Stomach (tissue), 4 donors: Measurements from ENCODE around the gene ERCC6.

Experiments used
- CTCF ChIP-seq, 7 experiments: fragments of 450-650 bp in 4 of 7; fragments of 200-600 bp in 3 of 7; sonication (generic) in 3 of 7; IDR thresholded peaks; one replicate each; pipeline ENCODE4 v1.5.1; 2016 to 2019; ENCODE audit warnings: antibody characterized with exemption in 7 of 7, control low read depth in 2 of 7, mild to moderate bottlenecking in 1 of 7
- EP300 ChIP-seq: sonication (generic); formaldehyde crosslinking; IDR thresholded peaks from one replicate; pipeline ENCODE4 v1.6.1; 2017; ENCODE audit warnings: antibody characterized with exemption
- POLR2A ChIP-seq, 4 donors: fragments of 450-650 bp; IDR thresholded peaks; one replicate each; pipeline ENCODE4 v1.6.1; 2016; ENCODE audit warnings: antibody characterized with exemption in 4 of 4, control low read depth in 2 of 4, mild to moderate bottlenecking in 1 of 4, moderate library complexity in 1 of 4

DNA sequence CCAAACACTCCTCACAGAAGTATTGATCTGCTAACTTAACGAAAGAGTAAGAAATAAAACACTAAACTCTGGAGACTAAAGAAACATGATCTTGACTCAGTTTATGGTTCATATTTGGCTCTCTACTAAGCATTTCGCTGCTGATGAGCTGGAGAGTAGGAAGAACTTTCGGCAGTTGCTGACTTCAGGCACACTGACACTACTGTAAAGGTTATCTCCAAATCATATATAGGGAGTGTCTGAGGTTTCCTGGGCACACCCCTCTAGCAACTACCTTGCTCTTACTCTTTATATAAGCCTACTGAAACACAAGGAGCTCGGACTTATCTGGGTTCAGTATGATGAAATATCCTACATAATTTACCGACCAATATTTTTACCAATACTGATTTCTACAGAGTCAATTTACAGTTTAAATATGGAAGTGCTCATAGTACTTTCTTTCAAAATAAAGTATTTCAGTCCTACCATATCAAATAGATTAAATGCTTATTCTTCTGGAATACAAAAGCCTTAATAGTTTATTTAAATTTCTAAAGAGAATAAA lies 39.5 kb downstream of the ERCC6 start:
- TF ChIP-seq CTCF (IDR thresholded peaks at IDR 0.05) (no peak), POLR2A (IDR thresholded peaks at IDR 0.05) (no peak), EP300 (no peak)
